ENCODE results near the gene POC1B.

GRCh38 chr12:89414851-89415250 lies 111.0 kb downstream of the POC1B start:
- no peak for TF ChIP-seq CTCF (IDR thresholded peaks at IDR 0.05)
- no peak for TF ChIP-seq POLR2A (IDR thresholded peaks at IDR 0.05; ENCODE audit: low read depth)
- no peak for TF ChIP-seq POLR2AphosphoS5 (IDR thresholded peaks at IDR 0.05)

Measured in esophagus muscularis mucosa (tissue), 3 donors.